Lower lobe of right lung (tissue), 2 donors: ENCODE results near the gene HSPB9. TPM values are rescaled to one million over a fixed set of nuclear protein-coding genes. Genes with fewer than 3 reads are reported as not detected.

Experiments used
- ATAC-seq, 2 donors: fragments of 200-7000 bp; cut with Tn5 transposase; one replicate each; pipeline ENCODE4 v1.9.1; 2020 to 2022; ENCODE audit warnings: mild to moderate bottlenecking in 2 of 2, moderate library complexity in 2 of 2
- DNase-seq: peaks from one replicate; pipeline ENCODE4 v3.0.0-alpha.2; 2020
- H3K27ac ChIP-seq: fragments of 200-600 bp; one replicate; pipeline ENCODE4 v1.8.0; 2022
- H3K27me3 ChIP-seq: fragments of 200-600 bp; one replicate; pipeline ENCODE4 v1.8.0; 2022; ENCODE audit warnings: low read depth
- H3K36me3 ChIP-seq: fragments of 200-600 bp; one replicate; pipeline ENCODE4 v1.8.0; 2022; ENCODE audit warnings: mild to moderate bottlenecking
- H3K4me1 ChIP-seq: fragments of 200-600 bp; one replicate; pipeline ENCODE4 v1.8.0; 2022
- H3K4me3 ChIP-seq: fragments of 200-600 bp; one replicate; pipeline ENCODE4 v1.8.0; 2022; ENCODE audit warnings: mild to moderate bottlenecking
- H3K9me3 ChIP-seq: fragments of 200-600 bp; one replicate; pipeline ENCODE4 v1.8.0; 2022
- CTCF ChIP-seq: fragments of 200-600 bp; IDR thresholded peaks from one replicate; pipeline ENCODE4 v1.8.0; 2022; ENCODE audit warnings: antibody characterized with exemption, mild to moderate bottlenecking
- intact Hi-C: fragments of 100-400 bp; cut with DNase I; formaldehyde crosslinking; loops from one replicate; pipeline ENCODE4 v1.11.0; 2022
- total RNA-seq: library from RNA; stranded (reverse); fragmentation: NEBNext Ultra II Directional; extraction: Animal tissue kit (Norgen Biotek cat#: 25700); gene quantifications from one replicate; pipeline ENCODE4 v1.2.1, GENCODE V29; 2021
- donor health status: DM: no; HTN: yes; CAD: no; lungs with severe emphysema.

HSPB9 gene
- total RNA-seq, 1 donor from 2014 or later: not detected

GRCh38 chr17:42106009-42106408, 16.6 kb upstream of the HSPB9 start:
- peaks cover 52% of the 10 kb centered on the region for H3K36me3 ChIP-seq
- no peak overlapping the region for H3K4me3 ChIP-seq
- H3K27me3 ChIP-seq: no peaks in the 10 kb centered on the region
- H3K4me1 ChIP-seq: peaks cover under 1% of the 10 kb centered on the region
- intact Hi-C loops: no loop called here
- DNase-seq (no peak), ATAC-seq (no peak)
- no peak for TF ChIP-seq CTCF
- H3K9me3 ChIP-seq: no peaks in the 10 kb centered on the region
- no peak overlapping the region for H3K27ac ChIP-seq

- ATAC-seq (no peak), DNase-seq (no peak)
- Histone ChIP-seq H3K4me1 (peaks cover 11% of the 10 kb centered on the region), H3K4me3 (peak overlapping the region; percentile 35), H3K27me3 (no peaks in the 10 kb centered on the region), H3K27ac (no peak overlapping the region), H3K36me3 (peaks cover 52% of the 10 kb centered on the region), H3K9me3 (no peaks in the 10 kb centered on the region)
- TF ChIP-seq CTCF: no peak
- intact Hi-C loops: no loop called here
These were observed 15.5 kb upstream of the HSPB9 start for GRCh38 chr17:42107124-42107523.

GRCh38 chr17:42107597-42108576, 14.7 kb upstream of the HSPB9 start:
- no peaks in the 10 kb centered on the region for H3K27me3 ChIP-seq
- peak overlapping the region; percentile 35 for H3K4me3 ChIP-seq
- H3K27ac ChIP-seq: no peak overlapping the region
- H3K4me1 ChIP-seq: peaks cover 13% of the 10 kb centered on the region
- intact Hi-C loops: no loop called here
- ATAC-seq: peak; percentile 65 to 79
- H3K9me3 ChIP-seq: no peaks in the 10 kb centered on the region
- TF ChIP-seq CTCF: no peak
- H3K36me3 ChIP-seq: peaks cover 52% of the 10 kb centered on the region
- peak; percentile 87 for DNase-seq

- ATAC-seq (no peak), DNase-seq (no peak)
- TF ChIP-seq CTCF: no peak
- Histone ChIP-seq H3K36me3 (peaks cover 49% of the 10 kb centered on the region), H3K27me3 (no peaks in the 10 kb centered on the region), H3K27ac (no peak overlapping the region), H3K4me3 (no peak overlapping the region), H3K4me1 (peaks cover 20% of the 10 kb centered on the region), H3K9me3 (no peaks in the 10 kb centered on the region)
- intact Hi-C loops: no loop called here
These were observed 13.5 kb upstream of the HSPB9 start for GRCh38 chr17:42109086-42109485.

- ATAC-seq: no peak
- no peak for TF ChIP-seq CTCF
- H3K27ac ChIP-seq: peak overlapping the region; percentile 91
- peaks cover 34% of the 10 kb centered on the region for H3K36me3 ChIP-seq
- H3K4me3 ChIP-seq: no peak overlapping the region
- no peaks in the 10 kb centered on the region for H3K9me3 ChIP-seq
- intact Hi-C loops: loop anchor here (10.0 kb wide), 1 partner anchor 146 kb away; the partner anchor contains the start of gene CNP
- DNase-seq: no peak
- peaks cover 20% of the 10 kb centered on the region for H3K4me1 ChIP-seq
- no peaks in the 10 kb centered on the region for H3K27me3 ChIP-seq
These were observed 12.0 kb upstream of the HSPB9 start for GRCh38 chr17:42110301-42111264.
